ENCODE data around the gene USP34.
A peak's percentile ranks its signal among the peaks of the same experiment; 100 is the strongest.
"Not testable (repeated sequence)": the region's sequence is repeated elsewhere in the genome, so short reads cannot be mapped to it uniquely, and the experiment has no call there.

USP34 gene

DNA sequence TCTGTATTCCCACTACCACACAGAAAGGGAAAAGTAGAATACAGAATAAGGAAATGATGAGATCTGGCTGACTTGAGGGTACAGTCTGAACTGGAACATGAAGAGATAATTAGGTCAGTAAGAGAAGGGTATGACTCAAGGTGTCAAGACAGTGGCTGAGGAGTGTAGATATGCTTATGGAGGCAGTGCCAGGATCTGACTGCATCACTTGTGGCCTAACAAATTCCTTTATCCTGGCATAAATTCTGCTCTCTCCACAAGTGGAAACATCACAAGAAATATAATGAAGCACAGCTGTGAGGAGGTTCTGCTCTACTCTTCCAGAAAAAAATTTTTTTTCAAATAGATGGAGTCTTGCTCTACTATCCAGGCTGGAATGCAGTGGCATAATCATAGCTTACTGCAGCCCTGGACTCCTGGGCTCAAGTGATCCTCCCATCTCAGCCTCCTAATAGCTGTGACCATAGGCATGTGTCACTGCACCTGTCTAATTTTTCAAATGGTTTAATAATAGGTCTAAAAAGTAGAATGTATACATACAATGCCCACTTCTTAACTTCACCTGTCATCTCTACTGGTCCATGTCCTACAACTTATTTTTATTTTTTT is 223.6 kb downstream of the USP34 start:
- no peak for DNase-seq (ENCODE audit: low read depth)

DNA sequence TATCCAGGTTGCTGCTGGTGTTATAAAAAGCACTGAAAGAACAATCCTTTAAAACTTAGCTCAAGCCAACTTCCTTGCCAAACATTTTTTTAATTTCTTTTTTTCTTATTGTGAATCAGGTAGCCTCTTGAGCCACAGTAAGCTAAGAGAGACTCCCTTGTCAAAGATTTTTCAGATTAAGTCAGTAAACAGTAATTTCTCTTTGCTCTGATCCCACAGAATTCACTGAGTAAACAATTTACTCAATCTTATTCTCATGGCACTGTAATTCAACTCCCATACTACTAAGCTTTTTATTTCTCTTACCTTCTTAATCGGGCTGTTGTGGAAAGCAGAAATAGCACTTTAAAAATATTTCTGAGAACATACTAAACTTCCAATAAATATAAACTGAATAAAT is 226.2 kb downstream of the USP34 start:
- DNase-seq (ENCODE audit: low read depth) = no peak

DNA sequence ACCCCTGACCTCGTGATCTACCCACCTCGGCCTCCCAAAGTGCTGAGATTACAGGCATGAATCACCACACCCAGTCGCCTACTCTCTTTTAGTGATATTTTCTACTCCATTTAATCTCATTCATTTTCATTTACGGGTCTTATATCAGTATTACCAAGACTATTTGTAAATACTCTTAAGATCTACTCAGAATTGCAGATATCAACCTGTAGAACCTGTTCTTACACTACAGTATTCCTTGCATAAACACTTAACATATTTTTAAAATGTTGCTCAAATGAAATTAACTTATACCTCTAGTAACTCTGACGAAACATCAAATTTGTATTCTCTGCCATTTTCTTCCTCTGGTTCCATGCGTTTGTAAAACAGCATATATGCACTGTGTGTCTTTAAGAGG is 229.6 kb downstream of the USP34 start:
- DNase-seq (ENCODE audit: low read depth) = no peak

DNA sequence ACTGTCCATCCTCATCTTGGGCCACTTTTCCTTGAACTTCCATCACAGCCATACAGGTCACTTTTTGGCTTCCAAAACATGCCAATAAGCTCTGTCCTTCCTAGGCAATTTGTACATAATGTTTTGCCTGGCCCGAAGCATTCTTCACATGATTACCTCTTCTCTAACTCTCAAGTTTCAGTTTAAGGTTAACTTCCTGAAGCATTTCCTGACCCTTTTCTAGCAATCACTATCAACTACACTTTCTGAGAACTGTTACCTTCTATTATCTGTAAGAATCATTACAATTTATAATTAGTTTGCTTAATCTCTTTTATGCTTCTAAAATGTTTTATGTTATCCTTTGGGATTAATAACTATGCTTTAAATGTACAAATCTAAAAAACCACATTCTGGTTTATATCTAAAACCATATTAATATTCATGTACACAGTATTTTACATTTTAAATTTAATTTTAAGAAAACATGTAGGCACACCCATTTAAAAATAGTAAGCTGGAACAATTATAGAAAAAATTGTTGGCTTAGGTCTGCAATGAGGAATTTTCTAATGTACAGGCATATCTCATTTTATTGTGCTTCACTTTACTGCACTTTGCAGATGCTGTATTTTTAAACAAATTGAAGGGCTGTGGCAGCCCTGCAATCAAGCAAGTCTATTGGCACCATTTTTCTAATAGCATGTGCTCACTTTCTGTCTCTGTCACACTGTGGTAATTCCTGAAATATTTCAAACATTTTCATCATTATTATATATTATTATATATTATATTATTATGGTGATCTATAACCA is 232.5 kb downstream of the USP34 start:
- DNase-seq (ENCODE audit: low read depth) = no peak

DNA sequence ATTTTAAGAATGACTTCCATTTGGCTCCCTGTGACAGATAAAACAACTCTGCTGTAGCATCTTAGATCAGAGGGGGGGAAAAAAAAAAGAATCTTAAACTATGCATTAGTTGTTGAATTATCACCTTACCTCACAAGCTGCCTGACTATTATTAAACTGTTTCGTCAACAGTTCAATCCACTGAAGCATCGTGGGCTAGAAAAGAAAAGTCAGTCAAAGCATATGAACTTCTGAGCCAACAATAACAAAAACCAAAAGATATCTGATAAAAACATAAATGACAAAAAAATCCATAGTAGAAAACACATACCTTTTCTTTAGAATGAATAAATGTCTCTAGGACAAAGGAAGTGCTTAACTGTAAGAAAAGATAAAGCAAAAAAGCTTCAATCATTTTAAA is 235.2 kb downstream of the USP34 start:
- no peak for DNase-seq (ENCODE audit: low read depth)

DNA sequence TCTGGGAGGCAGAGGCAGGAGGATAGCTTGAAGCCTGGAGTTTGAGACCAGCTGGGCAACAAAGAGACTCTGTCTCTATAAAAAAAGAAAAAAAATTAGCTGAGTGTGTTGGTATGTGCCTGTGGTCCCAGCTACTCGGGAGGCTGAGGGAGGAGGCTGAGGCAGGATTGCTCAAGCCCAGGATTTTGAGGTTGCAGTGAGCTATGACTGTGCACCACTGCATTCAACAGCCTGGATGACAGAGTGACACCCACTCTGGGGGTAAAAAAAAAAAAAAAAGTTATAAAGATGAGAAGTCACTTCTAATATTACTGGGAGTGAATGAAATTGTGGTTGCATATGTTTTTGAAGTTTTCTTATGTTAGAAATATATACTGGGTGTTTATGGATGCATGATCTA is 237.3 kb downstream of the USP34 start:
- no peak for DNase-seq (ENCODE audit: low read depth)

DNA sequence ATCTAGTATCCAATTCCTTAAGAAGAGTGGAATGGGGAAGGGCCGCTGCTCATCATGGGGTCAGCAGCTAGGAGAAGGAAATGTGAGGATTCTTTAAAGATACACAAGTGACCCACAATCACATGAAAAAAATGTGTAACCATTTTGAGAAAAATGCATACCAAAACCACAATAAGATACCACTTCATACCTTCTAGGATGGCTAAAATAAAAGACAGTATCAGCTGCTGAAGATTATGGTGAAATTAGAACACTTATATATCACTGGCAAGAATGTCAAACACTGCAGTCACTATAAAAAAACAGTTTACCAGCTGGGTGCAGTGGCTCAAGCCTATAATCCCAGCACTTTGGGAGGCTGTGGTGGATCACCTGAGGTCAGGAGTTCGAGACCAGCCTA is 241.0 kb downstream of the USP34 start:
- no peak for DNase-seq (ENCODE audit: low read depth)

DNA sequence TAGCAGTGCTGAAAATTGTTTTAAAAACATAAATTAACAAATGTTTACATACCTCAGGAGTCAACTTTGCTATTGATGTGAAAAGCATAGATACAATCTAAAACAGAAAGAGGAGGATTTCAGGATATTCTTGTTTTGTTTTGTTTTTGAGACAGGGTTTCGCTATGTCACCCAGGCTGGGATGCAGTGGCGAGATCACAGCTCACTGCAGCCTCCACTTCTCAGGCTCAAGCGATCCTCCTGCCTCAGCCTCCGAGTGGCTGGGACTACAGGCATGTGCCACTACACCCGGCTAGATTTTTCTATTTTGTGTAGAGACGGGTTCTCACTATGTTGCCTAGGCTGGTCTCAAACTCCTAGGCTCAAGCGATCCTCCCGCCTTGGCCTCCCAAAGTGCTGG is 248.3 kb downstream of the USP34 start:
- DNase-seq (ENCODE audit: low read depth) = no peak

DNA sequence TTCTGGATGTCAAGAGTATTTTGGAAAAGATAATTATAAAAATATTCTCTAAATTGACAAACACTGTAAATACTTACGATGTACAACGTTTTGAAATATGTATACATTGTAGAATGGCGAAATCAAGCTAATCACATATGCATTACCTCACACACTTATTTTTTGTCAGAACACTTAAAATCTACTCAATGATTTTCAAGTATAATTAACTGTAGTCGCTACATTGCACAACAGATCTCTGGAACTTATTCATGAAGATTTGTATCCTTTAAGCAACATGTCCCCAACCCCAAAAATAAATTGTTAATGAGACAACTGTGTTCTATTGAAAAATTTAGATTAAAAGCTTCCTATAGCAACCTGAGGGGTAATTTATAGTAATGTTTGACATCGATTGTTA is 249.1 kb downstream of the USP34 start:
- no peak for DNase-seq (ENCODE audit: low read depth)

DNA sequence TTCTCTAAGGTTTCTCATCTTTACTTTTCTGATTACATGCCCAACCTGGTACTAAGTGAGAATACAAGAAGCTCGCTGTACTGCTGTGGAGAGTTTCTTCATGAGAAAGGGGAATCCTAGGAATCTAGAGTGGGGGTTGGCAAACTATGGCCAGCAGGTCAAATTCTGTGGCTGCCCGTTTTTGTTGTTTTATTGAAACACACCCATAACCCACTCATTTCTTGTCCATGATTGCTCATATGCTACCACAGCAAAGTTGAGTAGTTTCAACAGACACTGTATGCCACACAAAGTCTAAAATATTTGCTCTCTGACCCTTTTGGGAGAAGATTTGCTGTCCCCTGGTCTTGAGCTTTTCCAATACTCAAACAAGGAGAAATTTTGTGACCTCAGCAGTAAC is 250.1 kb downstream of the USP34 start:
- DNase-seq (ENCODE audit: low read depth) = peak; percentile 66

DNA sequence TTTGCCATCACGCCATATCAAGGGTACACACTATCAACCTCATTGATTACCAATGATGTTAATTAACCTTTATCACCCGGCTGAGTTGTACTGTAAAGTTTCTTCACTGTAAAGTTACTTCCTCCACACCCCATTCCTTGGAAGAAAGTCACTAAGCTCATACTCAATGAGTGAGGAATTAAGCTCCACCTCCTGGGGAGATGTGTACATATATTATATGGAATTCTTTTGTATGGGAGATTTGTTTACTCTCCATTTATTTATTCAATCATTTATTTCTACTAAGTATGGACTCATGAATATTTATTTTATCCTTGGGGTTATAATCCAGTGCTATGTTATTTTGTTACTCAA is 252.1 kb downstream of the USP34 start:
- DNase-seq (ENCODE audit: low read depth) = no peak

DNA sequence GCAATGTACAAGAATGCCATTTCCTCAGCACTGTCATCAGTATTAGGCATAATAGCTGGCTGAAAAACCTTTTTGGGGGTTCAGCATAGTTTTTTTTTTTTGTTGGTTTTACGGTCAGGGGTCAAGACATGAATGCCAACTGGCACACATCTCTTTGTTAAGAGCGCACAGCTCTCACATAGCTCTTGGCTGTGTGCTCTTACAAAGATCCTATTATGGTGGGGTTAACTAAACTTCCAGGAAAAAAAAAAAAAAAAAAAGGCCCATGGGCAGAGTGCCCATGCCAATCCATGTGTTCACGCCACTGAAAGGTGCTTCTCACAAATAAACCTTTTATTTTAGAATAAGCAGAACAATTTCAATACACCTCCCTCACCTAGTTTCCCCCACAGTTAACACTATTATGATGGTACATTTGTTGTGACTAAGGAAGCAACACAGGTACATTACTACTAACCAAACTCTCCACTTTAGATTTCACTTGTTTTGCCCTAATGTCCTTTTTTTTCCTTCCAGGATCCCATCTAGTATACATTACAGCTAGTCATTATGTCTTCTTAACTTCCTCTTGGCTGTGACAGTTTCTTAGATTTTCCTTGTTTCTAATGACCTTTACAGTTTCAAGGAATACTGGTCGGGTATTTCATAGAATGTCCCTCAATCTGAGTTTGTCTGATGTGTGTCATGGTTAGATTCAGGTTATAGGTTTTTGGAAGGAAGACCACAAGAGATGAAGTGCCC is 252.6 kb downstream of the USP34 start:
- DNase-seq (ENCODE audit: low read depth) = no peak

DNA sequence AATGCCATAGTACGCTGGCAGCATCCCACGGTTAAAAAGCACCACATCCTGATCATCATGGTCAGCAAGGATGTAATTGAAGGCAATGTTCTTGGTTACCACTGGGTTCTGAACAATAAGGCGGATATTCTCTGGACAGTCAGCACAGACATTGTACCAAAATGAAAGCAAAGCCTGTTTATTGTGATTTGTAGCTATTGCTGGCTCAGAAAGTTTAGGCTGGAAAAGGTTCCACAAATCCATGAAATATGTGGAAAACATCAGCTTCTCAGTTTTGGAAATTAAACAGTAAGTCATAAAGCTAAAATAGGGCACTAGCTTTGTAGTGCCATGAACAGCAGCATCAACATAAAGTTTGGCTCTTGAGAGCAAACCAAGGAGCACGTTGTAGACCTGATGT is 256.7 kb downstream of the USP34 start:
- DNase-seq (ENCODE audit: low read depth) = no peak

DNA sequence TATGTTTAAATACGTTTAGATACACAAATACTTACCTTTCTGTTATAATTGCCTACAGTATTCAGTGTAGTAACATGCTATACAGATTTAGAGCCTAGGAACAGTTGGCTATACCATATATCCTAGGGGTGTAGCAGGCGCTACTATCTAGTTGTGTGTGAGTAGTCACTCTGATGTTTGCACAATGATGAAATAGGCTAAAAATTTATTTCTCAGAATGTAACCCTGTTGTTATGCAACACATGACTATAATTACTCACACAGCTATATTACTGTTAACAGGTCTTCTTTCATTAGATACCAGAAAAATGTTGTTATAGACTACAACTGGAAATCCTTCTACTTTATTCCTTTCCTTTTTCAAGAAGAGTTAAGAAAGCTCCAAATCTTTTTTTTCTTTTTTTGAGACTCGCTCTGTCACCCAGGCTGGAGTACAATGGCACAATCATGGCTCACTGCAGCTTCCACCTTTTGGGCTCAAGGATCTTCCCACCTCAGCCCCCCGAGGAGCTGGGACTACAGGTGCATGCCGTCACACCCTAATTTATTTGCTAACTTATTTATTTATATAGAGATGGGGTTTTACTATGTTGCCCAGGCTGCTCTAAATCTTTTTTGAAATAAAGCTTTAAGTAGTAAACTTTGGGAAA is 260.4 kb downstream of the USP34 start:
- no peak for DNase-seq (ENCODE audit: low read depth)

DNA sequence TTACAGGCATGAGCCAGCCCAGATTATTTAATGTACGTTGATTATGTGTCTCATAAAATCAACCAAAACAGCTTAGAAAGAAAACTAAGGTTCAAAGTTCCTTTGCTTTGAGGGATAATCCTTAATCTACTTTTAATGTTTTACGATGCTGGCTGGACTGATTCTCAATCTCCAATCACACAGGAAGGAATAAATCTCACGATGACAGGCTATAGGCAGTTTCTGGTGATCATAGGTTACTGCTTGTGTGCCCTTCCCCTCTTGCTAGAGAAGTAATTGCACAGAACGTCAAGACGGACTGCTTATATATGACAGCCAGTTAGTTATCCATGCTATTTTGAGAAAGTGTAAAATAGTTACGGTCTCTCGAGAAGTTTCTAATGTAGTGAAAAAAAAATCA is 265.8 kb downstream of the USP34 start:
- DNase-seq (ENCODE audit: low read depth) = no peak

DNA sequence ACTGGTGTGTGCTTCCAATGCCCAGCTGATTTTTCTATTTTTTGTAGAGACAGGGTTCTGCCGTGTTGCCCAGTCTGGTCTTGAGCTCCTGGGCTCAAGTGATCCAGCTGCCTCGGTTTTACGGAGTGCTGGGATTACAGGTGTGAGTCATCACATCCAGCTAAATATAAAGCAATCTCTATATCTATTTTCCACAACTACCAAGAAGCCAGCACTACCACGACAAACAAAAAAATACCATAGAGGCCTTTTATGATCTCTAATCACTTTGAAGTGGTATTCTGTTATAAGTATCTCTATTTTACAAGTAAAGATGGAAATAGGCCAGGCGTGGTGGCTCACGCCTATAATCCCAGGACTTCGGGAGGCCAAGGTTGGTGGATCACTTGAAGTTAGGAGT is 274.2 kb downstream of the USP34 start:
- DNase-seq (ENCODE audit: low read depth) = no peak

DNA sequence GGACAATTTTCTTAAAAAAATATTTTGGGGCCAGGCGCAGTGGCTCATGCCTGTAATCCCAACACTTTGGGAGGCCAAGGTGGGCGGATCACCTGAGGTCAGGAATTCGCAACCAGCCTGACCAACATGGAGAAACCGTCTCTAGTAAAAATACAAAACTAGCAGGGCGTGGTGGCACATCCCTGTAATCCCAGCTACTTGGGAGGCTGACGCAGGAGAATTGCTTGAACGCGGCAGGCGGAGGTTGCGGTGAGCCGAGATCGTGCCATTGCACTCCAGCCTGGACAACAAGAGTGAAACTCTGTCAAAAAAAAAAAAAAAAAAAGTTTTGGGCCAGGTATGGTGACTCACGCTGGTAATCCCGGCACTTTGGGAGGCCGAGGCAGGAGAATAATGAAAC is 276.2 kb downstream of the USP34 start:
- not testable (repeated sequence) for DNase-seq (ENCODE audit: low read depth)

DNA sequence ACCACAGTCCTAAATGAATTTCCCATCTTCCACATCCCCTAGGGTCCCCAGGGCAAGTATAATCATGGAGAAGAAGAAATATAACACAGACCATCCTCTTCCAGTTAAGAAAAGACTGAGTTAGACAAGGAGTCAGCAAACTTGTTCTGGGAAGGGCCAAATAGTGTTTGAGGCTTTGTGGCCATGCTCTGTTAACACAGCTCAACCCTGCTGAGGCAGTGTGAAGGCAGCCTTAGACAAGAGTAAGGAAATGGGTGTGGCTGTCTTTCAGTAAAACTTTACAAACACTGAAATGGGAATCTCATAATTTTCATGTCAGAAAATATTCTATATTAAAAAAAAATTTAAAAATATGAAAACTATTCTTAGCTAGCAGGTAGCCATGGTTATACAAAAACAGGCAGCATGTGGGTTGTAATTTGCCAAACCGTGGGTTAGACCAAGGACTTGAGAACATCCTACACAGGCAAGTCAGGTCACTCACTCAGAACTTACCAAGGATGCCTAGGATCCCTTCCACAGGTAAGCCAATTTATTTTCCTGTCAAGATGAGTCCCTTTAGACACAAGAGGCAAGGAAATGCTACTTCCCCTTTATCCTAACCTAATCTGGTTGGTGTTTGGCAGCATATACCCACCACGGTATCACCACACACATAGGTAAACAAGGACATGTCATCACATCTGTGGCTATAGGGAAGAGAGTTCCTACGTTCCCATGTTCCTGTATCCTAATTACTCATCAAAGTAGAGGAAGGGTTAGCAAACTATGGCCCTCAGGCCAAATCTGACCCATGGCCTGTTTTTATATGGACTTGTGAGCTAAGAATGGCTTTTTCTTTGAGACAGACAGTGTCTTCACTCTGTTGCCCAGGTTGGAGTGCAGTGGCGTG is 277.0 kb downstream of the USP34 start:
- no peak for DNase-seq (ENCODE audit: low read depth)

DNA sequence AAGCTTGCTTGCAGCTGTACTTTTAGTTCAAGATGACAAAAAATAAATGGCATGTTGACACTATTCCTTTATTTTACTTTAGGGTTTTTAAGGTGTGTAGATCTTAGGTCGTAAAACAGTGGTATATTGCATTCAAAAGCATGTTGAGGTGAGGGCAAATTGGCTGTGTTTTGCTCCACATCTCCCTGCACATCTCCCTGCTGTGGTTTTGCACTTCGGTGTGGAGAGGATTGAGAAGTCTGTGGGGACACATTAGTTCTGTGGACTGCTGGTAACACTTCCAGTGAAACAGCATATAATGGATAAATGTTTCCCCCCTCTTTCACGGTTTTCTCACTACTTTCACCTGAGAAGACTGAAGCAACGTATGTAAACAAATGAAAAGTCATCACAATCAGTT is 283.8 kb downstream of the USP34 start:
- no peak for DNase-seq (ENCODE audit: low read depth)

DNA sequence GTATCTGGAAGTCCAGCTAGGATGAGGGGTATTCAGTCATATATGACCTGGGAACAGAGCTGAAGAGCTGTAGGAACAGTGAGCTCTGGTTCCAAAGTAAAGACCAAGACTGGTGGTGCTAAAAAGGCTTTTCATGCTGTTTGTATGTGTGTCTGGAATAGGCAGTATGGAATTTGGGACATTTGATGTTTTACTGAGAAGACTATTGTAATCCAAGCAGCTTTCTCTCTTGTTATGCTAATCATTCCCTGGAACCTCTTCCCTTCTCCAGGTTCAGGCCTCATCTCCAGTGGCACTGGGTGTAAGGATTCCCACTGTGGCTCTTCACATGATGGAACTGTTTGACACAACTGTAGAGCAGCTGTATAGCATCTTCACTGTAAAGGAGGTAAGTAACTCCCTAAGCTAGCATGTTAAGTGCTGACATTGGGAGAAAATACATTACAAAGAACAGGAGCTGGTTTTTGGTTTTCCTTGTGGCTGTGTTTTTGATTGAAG is 285.6 kb downstream of the USP34 start:
- DNase-seq (ENCODE audit: low read depth) = no peak

DNA sequence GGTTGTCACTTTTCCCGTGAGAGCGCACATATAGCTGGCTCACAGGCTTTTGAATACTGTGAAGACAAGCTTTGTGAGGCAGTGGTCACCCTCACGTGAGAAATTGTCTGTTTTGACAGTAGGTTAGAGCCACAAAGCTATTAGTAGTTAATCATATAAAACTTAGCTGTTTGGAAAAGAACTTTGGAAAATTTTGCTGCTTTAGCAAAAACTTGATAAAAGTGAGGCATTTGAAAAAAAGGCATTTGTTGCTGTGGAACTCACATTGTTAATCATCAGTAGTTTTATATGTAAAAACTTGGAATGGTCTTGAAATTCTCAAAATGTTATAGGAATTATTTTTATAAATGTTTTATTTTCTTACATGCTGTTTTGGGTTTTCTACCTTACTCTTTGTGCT is 286.6 kb downstream of the USP34 start:
- DNase-seq (ENCODE audit: low read depth) = no peak

DNA sequence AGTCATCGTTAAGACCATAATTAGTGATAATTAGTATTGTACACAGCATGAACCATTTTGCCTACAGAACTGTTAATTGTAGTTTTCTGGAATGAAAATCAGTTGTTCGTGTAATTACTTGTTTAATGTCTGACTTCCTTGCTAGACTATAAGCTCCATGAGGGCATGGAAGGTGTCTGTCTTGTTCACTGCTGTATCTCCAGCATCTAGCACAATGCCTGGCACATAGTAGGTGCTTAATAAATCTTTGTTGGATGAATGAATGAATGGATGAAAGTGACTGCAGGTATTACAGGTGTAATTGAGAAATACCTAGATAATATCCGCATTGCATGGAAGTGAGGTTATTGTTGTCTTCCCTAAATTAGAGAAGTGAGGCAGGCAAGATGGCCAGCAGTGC is 287.1 kb downstream of the USP34 start:
- DNase-seq (ENCODE audit: low read depth) = no peak

All from HS-27A (cell line).